HG03469 (cell line): ENCODE results near the gene LAYN.

Source experiments
- ATAC-seq: cut with Tn5 transposase; IDR thresholded peaks from one replicate; pipeline ENCODE4 v1.9.1; 2021; ENCODE audit warnings: mild to moderate bottlenecking, moderate library complexity, moderate number of reproducible peaks; ENCODE audit not compliant: unreplicated experiment

Gene LAYN

DNA sequence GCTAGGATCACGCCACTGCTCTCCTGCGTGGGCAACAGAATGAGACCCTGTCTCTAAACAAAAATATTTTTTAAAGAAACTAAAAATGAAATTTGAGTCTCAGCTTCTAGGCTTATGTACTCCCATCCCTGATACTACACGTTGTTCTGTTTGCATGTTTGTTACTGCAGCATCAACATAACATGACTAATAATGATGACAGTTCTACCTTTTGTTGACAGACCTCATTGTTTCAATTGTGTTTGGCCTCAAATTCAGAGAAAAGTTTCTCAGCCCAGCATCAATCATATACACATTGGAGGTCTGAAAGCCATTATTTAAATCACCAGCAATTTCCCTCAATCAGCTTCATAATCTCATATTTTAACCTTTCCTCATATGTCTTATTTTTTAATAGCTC lies 20.8 kb downstream of the LAYN start:
- ATAC-seq = no peak

DNA sequence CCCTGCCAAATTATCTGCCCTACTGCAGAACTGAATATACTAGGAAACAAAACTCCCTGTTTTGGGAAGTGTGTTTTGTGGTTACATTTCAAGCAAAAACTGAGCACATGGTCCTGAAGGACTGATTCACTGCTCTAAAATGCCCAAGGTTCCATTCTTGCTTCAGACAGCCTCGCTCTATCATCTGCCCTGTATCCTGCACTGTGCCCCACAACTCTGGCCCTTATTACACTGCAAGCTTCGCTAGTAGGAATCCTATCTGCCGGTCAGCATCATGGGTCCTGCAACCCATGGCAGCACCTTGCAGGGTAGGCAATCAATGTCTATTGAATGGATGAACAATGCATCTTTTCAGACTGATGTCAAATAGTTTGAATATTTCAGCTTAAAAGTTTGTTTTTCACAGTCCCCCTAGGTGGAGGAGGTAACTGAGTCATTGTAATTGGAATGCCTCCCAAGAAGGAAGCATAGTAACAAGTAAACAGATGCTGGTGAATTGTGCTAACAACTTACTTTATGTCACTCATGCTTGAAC lies 21.3 kb downstream of the LAYN start:
- no peak for ATAC-seq

DNA sequence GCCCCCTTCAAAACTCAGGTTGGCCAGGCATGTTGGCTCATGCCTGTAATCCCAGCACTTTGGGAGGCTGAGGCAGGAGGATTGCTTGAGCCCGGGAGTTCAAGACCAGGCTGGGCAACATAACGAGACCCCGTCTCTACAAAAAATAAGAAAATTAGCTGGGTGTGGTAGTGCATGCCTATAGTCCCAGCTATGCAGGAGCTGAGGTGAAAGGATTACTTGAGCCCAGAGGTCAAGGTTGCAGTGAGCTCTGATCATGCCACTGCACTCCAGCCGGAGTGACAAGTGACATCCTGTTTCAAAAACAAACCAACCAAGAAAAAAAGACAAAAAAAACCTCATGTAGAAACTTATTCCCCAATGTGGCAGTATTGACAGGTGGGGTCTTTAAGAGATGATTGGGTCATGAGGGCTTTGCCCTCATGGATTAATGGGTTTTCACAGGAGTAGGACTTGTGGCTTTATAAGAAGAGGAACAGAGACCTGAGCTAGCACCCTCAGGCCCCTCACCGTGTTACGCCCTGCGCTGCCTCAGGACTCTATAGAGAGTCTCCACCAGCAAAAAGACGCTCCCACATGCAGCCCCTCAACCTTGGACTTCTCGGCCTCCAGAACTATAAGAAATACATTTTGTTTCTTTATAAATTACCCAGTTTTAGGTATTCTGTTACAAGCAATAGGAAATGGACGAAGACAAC lies 22.3 kb downstream of the LAYN start:
- no peak for ATAC-seq

DNA sequence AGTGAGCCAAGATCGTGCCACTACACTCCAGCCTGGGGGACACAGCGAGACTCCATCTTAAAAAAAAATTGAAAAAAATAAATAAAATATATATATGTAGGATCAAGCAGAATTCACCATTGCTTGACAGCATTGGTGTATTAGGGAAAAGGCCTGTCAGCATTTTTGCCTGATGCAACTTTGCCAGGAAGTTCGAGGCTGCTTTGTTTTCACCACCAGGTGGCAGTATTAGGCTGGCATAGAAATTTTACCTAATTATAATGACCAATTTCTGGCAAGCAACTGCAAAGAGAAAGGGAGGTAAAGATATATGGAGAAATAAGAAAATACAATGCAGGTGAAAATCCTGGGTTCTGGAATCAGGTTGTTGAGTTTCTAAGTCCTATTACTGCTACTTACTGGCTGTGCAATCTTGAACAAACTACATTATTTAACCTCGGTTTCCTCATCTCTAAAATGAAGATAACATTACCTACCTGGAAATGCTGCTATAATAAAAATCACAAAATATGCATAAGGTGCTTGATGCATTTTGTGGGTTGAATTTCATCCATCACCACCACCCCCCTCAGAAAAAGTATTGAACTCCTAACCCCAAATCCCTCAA lies 24.7 kb downstream of the LAYN start:
- ATAC-seq = no peak

DNA sequence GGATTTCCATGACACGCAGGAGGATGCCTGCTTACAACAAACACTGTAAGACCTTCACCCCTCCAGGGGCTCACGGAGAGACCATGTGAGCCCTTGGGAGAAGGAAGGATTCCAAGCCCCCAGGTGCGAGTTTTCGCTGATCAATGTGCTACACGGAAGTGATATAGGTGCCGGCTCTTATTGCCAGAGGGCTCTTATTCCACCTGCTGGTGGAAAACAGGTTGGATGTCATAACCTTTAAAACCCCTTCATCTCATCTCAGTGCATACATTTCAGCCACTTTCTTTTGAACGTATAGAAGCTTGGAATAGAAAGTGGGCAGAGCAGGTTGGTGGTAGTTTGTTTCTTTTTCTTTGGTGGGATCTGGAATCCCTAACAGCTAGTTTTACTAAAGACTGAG lies 25.8 kb downstream of the LAYN start:
- ATAC-seq = no peak

DNA sequence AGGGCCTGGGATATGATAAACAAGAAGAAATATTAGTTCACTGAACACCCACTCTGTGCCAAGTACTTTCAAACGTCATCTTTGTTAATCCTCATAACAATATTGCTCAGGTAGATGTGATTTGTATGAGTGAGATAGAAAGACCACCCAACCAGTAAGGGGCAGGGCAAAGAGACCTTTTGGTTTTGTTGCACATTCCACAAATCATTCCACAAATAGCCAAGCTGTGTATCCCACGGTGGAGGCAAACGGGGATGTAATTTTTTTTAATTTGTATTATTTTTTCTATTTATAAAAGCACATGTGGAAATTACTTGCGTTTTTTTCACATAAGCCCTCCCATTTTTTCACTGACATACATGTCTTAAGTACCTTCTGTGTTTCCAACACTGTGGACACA lies 29.0 kb downstream of the LAYN start:
- ATAC-seq = no peak

DNA sequence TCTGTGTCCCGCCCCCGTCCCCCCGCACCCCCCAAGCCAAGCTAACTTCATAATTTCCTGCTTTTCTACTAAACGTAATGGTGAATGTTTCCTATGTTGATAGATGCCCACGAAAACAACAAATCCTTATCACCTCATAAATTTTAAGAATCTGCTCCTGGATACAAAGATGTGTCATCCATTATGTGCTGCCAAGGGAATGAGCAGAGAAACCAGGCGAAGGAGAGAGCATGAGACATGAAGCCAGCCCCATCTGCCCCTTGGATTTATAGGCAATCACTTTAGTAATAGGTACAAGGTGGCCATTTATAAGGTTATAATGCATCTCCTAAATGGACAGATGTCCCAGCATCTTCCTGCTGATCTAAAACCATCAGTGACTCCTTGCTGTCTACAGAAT lies 30.3 kb downstream of the LAYN start:
- no peak for ATAC-seq

DNA sequence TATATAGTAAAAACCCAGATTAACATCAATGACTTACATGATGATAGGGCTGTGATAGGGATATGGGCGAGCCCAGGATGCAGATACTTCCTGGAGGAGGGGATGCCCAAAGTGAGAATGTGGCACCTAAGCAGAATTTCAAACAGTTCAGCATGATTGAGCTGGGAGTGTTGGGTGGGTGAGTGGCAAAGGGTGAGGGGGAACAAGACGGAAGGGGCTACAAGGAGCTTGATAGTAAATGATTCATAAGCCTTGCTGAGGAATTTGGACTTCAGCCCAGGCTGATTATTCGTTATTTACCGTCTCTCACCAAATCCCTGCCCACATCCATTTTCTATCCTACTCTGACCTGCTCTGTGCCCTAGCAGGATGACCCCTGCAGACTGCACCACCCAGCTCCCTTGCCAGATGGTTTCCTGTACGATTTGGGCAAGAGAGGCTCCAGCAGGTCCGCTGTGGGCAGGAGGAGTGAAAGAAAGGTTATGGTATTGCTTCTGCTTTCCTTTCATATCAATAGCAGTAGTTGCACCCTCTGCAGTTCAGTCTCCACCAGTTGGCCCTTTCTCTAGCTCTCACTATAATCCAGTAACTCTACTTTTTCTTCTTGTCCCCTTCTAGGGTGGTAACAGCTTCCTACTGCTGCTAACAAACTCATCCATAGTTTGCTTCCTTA lies 31.4 kb downstream of the LAYN start:
- ATAC-seq = no peak

DNA sequence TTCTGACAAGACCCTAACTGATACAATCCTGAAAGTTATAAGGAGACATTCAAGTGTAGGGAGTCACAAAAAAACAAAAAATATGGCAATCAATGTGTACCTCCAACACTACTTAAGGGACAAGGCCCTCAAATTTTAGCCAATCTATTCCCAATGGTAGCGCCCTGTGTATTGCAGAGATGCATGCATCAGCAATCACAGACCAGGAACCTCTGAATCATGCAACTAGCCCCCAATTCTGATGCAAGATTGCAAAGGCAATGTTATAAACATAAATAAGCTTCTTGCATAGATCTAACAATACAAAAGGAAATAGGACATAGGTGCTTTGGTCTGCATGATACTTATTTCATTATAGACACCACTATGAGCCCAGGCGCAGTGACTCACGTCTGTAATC lies 32.1 kb downstream of the LAYN start:
- no peak for ATAC-seq

DNA sequence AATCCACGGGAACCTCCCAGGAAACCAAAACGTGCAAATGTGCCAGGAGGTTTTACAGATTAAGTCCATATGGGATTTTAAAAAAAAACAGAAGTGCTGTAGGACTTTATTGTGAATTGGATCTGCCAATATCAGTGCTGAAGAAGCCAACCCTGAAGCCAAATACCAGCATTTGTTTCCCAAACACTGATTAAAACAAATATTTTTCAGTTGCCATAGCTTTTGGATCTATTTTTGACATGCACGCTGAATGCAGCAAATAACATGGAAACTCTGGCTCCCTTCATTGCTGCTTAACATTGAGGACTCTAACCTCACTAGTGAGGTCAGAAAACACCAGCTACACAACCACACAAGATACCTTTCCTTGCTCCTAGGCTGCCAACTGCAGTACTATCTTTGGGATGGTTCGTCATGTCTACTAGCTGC lies 33.3 kb downstream of the LAYN start:
- no peak for ATAC-seq

DNA sequence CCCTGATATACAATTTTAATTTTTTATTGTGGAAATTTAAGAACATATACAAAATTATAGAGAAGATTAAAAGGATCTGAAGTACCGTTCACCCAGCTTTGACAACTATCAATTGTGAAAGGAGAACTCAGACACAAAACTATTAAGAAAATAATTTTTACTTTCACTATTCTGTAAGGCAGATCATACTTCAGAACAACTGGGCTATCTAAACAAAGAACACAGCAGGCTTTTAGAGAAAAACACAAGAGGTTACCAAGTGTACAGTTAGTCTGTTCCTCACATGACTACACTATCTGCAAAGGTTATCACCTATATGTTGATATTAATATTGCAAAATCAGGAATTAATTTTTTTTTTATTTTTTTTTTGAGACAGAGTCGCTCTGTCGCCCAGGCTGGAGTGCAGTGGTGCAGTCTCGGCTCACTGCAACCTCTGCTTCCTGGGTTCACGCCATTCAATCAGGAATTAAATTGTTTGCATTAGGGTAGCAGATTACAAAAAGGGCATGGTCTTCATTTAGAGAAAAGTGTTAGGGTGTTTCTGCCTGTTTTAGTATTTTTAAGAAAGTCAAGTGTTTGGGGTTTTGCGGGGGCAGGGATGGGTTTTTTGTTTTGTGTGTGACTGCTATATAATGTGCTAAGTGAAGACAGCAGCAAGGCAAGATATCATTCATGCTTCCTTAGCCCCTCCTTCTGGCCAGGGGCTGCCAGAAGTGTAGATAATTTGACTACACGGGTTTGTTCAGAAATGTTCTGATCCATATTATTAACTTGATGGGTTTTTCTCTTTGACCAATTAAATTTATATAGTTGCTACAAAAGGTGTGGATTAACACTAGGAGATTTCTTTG lies 34.1 kb downstream of the LAYN start:
- ATAC-seq = no peak

DNA sequence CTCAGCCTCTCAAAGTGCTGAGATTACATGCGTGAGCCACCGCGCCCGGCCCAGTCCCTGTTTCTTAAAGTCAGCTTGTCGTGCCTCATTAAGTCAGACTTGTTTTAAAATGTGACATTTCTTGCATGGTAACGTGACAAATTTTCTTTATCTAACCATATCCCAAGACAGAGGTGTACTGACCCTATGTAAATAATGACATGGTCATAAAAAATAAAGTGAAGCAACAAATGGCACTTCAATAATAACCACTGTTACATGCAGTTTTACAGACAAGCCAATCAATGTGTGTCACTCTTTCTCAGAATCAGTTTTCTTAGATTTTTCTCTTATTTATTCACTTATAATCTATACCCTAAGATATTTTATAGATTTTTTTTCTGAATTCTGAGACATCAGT lies 35.2 kb downstream of the LAYN start:
- no peak for ATAC-seq

DNA sequence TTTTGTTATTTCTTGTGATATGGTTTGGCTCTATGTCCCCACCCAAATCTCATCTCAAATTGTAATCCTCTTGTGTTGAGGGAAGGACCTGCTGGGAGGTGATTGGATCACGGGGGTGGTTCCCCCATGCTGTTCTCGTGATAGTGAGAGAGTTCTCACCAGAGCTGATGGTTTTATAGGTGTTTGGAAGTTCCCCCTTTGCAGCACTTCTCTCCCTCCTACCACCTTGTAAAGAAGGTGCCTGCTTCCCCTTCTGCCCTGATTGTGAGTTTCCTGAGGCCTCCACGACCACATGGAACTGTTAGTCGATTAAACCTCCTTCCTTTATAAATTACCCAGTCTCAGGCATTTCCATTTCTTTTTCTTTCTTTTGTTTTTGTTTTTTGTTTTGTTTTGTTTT lies 37.3 kb downstream of the LAYN start:
- ATAC-seq = no peak

DNA sequence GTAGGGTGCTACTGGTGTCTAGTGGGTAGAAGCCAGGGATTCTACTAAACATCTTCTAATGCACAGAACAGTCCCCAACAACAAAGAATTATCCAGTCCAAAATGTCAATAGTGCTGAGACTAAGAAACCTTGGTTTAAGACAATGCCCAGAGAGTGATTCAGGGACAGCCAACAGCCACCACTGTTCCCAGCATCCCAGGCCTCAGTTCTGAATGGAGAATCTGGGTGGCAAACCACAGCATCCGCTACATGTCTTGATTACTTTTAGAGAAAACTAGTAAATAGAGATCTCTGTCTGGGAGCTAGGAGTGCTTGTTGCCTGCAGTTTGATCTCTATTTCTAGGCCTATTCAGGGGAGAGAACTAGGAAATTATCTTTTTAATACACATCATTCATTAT lies 40.8 kb downstream of the LAYN start:
- ATAC-seq = no peak

DNA sequence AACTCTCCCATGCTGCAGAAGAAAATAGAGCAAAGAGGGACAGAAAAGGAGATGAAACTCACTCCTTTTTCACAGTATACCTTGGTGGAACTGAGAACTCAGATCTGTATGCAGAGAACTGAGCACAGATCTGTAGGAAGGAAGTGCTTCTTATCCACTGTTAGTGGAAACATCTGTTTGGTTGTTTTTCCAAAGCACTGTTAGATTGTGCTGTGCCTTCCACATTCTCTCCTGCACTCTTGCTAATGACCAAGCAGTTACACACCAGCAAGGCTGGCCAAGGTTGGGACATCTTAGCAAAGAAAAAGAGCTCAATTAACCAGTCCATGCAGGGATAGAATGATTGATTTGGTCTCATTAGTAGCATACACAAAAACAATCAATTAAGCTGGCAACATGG lies 41.6 kb downstream of the LAYN start:
- no peak for ATAC-seq

DNA sequence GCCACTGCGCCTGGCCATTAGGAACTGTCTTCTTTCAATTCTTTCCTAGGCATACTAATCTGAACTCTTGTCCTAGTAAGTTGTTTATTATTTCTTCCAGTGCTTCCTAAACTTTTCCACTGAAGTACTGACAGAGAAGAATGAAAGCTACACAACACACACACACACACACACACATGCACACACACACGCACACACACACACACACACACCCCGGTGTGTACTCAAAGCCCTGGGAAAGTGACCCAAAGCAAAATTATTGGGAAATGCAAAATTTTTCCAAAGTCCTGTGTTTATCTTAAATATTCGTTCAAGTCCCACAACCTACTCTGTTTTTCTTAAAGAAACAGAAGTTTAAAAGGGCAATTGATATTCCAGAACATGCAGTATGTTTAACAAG lies 42.4 kb downstream of the LAYN start:
- ATAC-seq = no peak

DNA sequence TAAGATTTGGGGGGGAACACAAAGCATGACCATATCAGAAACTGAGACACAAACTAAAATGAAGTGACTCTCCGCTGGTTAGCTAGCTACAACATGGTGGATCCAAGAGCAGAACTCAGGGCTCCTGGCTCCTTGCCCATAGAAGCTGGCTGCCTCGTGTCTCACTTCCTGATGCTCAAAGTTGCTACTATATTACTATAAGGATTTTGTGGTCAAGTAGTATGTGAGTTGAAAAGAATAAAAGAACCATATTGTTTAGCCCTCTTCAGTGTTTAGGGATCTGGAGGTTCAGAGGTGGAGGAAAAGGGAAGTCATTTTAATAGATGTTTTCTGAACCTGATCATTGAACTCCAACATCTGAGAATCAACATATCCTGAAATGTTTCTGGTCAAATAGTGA lies 44.9 kb downstream of the LAYN start:
- no peak for ATAC-seq

DNA sequence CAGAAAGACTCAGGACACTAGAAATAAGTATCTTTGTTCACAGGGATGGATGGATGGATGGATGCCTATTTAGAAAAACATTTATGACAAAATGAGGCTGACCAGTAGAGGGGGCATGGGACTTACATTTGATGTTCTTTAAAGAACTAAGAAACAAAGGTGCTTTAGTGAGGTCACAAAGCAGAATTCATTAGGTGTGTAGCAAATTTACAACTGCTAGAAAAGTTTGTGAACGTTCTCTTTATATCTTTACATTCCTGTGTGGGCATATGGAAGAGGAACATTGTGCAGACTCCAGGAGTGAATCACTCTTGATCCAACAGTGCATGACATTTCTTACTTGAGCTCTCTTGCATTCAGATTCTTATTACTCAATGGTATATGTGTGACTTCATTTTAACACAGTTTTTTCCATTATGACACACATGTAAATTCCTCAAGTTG lies 45.9 kb downstream of the LAYN start:
- no peak for ATAC-seq

DNA sequence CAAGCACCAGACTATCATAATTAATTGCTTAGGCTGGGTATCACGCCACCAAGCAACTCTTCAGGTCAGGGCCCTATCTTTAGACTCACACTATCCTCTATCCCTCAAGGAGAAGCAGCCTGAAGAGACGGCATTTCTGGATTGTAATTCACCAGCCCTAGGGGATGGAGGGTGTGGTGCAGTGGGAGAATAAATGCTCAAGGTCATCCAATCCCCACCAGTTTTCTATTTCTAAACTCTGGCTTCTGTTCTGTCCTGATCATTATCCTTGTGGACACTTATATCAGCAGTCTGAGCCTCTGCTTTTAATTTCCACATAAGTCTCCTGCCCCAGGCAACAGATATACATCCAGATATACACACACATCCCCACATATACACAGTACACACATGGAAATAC lies 48.6 kb downstream of the LAYN start:
- ATAC-seq = no peak

DNA sequence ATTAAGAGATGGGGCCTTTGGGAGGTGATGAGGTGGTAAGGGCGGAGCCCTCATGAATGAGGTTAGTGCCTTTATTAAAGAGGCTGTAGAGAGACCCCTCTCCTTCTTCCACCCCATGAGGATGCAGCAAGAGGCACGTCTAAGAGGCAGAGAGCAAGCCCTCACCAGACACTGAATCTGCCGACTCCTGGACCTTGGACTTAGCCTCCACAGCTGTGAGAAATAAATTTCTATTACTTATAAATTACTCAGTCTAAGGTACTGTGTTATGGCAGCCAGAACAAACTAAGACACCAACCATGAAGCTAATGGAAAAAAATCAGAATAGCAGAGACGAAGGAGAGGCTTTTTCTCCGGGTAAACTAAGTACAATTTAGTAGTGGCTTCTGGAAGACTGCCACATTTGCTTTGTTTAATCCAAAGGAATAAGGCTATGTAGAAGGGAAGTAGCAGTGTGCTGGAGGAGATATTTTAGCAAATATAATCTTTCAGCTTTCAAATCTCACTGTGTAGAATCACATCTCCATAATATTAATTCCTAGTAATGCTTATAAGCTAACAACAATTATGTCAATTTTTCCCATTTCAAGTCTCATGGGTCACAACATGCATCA lies 49.5 kb downstream of the LAYN start:
- no peak for ATAC-seq
